ENCODE measurements around the gene ADAMTS10. TPM values are rescaled to one million over a fixed set of nuclear protein-coding genes. Genes with fewer than 3 reads are reported as not detected.

Gene ADAMTS10
- total and polyA plus RNA-seq, 2 donors (not counting 3 experiments of a cell fraction or from before 2014, with no cell fraction given): 15.8 to 17.4 TPM

GRCh38 chr19:8585894-8586750 lies 24.4 kb downstream of the ADAMTS10 start:
- ChIA-PET CTCF (interaction anchor here (1.3 to 2.8 kb wide), 3 partner anchors 7 to 27 kb away, joined by 3 to 15 read pairs (median 3); no protein-coding TSS in a partner anchor), POLR2A (interaction anchor here (1.1 kb wide), 1 partner anchor 56 kb away, joined by 3 read pairs; no protein-coding TSS in a partner anchor)
- no TSS peak for BruUV-seq (replicated peaks)

More at GRCh38 chr19:8585894-8586750, 24.4 kb downstream of the ADAMTS10 start:
- Histone ChIP-seq H3K4me3 (replicated peaks in 1 of 3; ENCODE audit: insufficient read depth in 1 of 3, low read depth in 1 of 3, low read length in 3 of 3) (no peak overlapping the region), H3K9me3 (replicated peaks; ENCODE audit: control insufficient read depth, insufficient read depth, low read length) (no peaks in the 10 kb centered on the region), H3K9ac (replicated peaks; ENCODE audit: extremely low read depth, insufficient read depth, low read length) (no peak overlapping the region), H2AFZ (ENCODE audit: low read depth, low read length) (no peak overlapping the region), H3K36me3 (ENCODE audit: control insufficient read depth in 2 of 2, extremely low read depth in 1 of 2, insufficient read depth in 2 of 2, low read length in 2 of 2) (no peaks in the 10 kb centered on the region), H3K79me2 (ENCODE audit: control insufficient read depth, insufficient read depth, low read length) (no peaks in the 10 kb centered on the region), H3K27me3 (ENCODE audit: control insufficient read depth in 2 of 2, insufficient read depth in 2 of 2, low read length in 2 of 2) (no peaks in the 10 kb centered on the region), H3K27ac (ENCODE audit: insufficient read depth, low read depth, low read length) (no peak overlapping the region), H3K4me2 (ENCODE audit: insufficient read depth, low read length) (no peak overlapping the region), H4K20me1 (replicated peaks; ENCODE audit: control insufficient read depth, extremely low read depth, insufficient read depth, low read length) (no peaks in the 10 kb centered on the region), H3K4me1 (ENCODE audit: control insufficient read depth, extremely low read depth, insufficient read depth, low read length) (no peaks in the 10 kb centered on the region), H3K9me1 (replicated peaks; ENCODE audit: control insufficient read depth, extremely low read depth, insufficient read depth, low read length) (no peaks in the 10 kb centered on the region)
- no peak for FAIRE-seq
- intact Hi-C loops (cut with micrococcal nuclease): no loop called here
- dilution Hi-C loops (cut with MboI; ENCODE audit: extremely low pct_ligation_motif_present, low sequenced_read_pairs): no loop called here
- TF ChIP-seq CTCF (IDR thresholded peaks at IDR 0.05; ENCODE audit: extremely low read depth in 1 of 2, insufficient read depth in 1 of 2, low read depth in 1 of 2, low read length in 2 of 2) (peak; percentile 43 to 55), EZH2 (IDR thresholded peaks at IDR 0.05; ENCODE audit: borderline replicate concordance, low read depth, low read length, severe bottlenecking) (no peak)
- no peak for DNase-seq (ENCODE audit: low read depth, low spot score)

All from endothelial cell of umbilical vein (primary cell).